T-helper 2 cell treated with Interferon-gamma antibody and Interleukin-4, amounts not matched to agents 100 ng/mL and 5 ng/mL, for 36 hours (primary cell): ENCODE data around the gene FBXW4. TPM values are rescaled to one million over a fixed set of nuclear protein-coding genes. Genes with fewer than 3 reads are reported as not detected.

Experiments
- intact Hi-C: fragments of 100-400 bp; cut with micrococcal nuclease; formaldehyde crosslinking; loops from one replicate; pipeline ENCODE4 v1.15.1; 2023
- total RNA-seq: library from RNA; stranded (reverse); gene quantifications from 2 replicates; pipeline ENCODE4 v1.2.3, GENCODE V29; 2022

The FBXW4 gene
- total RNA-seq, 1 donor from 2014 or later = 40.7 TPM

DNA sequence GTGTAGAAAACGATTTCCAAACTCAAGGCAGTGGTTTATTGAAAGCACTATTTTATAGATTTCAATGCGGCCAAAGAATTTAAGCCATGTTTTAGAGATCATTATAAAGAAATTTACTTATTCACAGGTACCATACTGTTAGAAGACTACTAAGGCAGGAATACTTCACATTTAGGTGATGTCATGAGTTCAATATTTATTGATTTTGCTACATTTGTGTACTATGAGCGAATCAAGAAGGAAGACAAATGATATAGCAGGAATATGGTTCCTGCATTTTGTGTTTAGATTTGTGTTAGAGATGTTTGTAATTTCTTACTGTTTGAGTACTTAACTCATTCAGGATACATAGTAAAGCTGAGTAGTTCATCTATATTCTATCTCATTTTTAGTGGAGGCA lies 1.7 kb upstream of the FBXW4 start:
- intact Hi-C loops = loop anchor here (10.0 kb wide), 1 partner anchor 88 kb away; the partner anchor contains the start of gene NPM3

DNA sequence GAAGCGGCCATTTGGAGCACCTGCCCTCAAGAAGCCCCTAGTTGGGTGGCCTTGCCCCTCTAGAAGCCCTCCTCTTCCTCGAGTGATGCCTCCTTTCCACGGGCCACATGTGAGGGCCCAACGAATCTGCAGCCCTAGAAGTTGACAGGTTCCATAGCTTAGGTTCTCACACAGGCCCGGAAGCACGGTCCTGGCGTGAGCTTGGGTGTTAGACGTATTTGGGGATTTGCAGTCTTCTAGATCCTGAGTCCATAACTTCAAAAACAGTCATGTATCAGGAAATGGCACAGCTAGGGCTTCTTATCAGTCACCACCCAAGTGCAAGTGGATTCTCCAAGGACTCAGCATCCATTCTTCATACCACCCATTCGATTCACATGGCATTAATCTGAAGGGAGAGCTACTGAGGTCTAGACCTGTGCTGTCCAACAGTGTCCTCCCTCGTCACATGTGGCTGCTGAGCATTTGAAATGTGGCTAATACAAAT lies 477 bp upstream of the FBXW4 start:
- intact Hi-C loops = loop anchor here (10.0 kb wide), 1 partner anchor 89 kb away; the partner anchor contains the start of gene NPM3

DNA sequence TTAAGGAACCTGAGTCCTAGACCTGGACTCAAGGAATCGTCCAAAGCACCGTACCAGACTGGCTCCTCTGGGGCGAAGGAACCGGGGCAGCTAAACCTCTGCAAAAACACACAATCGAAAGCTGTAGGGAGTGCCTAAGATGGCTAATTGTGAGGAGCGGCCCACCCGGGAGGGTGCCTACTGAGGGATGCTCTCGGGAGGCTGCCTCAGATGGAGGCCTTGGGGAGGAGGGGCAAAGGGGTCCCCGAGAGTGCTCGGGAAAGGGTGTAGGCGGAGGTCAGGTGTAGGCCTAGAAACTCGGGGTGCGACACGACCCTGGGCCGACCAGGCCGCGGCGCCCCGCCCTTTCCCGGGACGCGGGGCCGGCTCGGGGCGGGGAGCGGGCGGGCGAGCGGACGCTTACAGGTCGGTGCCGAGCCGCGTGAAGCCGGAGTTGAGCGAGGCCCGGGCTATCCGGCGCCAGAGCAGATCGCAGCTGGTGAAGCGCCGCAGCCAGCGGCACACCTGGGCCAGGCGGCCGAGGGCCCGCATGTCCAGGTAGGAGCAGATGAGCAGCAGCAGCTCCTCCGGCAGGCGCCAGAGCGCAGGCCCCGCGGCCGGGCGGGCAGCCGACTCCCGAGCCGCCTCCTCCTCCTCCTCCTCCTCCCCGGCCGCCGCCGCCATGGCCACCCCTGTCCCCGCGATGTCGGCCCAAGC lies 844 bp downstream of the FBXW4 start:
- intact Hi-C loops = loop anchor here (10.0 kb wide), 1 partner anchor 91 kb away; the partner anchor contains the start of gene NPM3

DNA sequence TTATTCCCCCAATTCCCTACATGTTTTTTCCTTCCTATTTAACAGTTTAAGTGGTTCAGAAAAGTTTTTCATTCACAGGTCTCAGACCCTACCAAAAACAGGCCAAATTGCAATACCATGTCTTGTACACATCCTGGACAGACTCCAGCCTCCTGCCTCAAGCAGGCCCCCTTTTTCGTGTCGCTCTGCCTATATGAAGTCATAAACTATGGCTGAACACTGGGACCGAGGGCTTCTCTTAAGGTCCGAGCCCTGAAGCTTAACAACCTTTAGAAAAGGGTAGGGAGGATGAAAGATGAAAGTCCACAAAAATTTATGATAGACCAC lies 1.4 kb downstream of the FBXW4 start:
- intact Hi-C loops = loop anchor here (10.0 kb wide), 1 partner anchor 91 kb away; the partner anchor contains the start of gene NPM3

DNA sequence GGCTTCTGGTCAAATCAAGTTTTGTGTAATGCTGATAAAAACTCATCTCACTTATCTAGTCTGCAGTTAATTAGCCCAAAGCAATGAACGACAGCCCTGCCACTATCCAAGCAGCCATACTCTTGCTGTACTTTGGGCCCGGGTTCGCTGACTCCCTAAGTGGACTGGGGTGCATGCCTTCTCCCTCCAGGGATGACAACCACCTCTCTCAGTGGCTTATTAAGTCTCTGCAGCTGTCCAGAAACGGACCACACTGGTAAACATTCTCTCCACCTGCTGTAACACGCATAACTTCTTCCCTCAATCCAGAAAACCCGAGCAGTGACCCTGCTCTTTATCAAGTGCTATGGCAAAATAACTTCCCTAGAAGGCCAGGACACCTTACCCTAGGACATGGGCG lies 3.9 kb downstream of the FBXW4 start:
- intact Hi-C loops = loop anchor here (10.0 kb wide), 1 partner anchor 94 kb away; the partner anchor contains the start of gene NPM3

DNA sequence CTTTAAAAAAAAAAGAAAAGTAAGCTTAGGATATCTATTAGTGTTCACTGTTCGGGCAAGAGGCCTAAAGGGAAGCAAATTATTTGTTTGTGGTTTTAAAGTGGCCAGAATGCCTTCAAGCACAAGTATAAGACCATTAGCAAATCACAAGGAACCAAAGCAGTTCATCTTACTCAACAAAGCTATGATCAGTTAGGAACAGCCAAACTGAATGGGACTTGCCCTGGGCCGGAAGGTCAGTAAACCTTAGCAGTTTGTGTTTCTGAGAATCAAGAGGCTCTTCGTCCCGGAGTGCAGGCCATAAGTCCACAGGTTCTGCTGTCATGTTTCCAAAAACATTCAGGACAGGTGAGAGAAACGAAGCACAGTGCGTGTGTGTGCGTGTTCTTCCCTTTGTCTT lies 4.5 kb downstream of the FBXW4 start:
- intact Hi-C loops = loop anchor here (10.0 kb wide), 1 partner anchor 94 kb away; the partner anchor contains the start of gene NPM3

DNA sequence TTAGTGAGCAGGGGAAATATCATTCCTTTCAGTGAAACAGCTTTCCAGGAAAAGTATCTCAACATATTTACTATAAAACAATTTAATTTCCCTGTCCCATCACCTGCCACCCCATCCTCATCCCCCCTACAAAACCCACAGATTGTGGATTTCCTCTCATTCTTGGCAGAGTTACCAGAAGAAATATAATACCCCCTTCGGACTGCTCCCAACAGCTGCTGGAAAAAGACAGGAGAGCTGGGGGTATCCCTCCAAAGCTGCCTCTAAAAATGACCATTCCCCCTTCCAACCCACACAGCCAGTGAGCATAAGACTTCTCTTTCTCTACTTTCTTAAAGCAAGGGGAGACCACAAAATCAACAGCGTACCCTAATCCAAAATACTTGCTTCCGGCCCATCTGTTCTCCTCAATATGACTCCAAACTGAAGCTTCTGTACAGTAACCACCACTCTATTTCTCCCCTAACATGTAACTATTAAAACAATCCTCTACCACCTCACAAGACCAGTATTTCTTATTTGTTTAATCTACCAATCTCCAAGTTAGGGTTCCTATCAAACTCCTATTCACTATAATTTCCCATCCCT lies 7.8 kb downstream of the FBXW4 start:
- intact Hi-C loops = no loop called here

DNA sequence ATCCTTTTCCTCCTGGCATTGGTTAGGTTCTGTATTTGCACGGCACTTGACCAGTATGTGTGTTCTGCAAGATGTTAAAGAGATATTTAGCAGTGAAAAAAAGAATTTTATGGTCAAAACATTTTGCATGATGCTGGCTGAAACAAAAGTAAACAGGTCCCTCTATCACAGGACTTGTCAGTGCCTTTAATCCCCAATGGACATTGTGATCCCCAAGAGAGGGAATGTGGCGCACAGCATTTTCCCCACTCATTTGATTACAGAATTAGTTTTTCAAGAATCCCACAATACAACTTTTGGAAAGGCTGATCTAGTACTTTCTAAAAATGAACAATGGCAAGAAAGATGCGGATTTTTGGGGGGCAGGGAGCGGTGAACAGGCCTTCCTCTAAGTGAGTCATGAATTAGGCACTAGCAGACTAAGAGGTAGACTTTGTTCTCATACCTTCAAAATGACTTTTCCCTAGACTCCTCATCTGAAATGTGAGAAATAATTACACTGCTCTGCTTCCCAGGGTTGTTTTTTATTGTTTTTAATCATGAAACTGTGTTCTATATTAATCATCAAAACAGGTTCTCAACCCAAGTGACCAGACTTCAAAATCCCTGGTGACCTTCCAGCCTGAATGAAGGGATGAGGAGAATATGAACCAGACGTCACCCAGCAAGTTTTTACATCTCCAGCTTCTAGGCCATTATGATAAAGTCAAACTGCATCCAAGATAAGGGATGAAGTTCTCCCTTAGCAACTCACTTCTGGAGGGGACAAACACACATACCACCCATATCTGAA lies 8.6 kb downstream of the FBXW4 start:
- intact Hi-C loops = no loop called here

DNA sequence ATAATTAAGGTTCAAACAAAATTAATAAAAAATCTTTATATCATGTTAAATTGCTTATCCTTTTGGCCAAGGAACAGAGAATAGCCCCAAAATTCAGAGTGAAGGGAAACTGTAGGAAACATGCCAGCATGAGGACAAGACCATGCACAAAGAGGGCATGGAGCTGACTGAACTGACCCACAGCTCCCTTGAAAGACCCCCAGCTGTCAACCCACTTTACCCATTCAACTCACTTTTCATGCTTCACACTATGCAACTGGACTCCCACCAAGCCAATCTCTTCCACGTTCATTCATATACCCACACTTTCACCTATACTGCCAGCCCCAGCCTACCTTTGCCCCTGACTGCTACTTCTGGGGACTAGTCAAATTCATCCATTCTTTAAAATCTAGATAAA lies 10.2 kb downstream of the FBXW4 start:
- intact Hi-C loops = no loop called here

DNA sequence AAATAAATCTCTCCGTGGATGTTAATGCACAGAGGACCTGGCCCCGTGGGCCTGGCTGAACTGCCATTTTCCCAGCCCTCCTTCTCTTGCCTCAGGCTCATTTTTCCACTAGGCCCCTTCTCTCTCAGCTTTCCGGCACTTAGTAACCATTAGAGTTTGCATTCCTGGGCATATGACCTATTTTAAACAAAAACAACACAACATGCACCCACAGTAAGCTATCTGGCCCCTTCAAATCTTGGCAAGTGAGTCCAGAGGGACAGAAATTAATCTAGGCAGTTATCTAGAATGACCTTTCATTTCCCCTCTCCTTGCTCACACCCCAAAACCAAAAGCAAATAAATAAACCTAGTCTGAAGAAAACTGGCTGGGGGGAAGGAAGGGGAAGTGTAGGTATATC lies 11.7 kb downstream of the FBXW4 start:
- intact Hi-C loops = no loop called here

DNA sequence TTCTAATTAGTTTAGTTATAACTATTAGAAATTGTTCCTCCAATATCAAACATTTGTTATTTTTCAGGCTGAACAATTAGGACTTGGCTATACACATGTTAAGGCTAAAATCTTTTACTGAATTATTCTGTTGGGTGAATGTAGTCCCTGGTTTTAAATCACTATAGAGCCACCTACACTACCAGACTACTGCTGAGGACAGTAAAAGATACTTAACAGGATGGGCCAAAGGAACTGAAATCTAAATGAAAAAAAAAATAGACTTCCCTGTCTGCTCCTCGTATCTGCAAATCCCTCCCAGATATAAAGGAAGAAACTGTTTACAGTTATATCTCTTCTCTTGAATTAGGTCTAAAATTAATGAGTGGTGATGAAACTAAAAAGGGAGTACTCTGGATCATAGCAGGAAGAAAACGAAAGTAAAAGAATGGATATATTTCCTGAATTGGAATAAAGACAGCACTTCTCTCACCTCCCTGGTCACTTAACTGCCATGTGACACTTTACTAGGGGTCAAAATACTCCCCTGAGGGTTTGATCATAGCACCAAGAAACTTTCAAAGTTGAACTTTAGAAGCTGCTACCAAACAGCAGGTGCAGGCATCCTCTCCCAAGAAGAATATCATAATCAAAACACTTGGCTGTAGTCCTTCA lies 12.7 kb downstream of the FBXW4 start:
- intact Hi-C loops = no loop called here

DNA sequence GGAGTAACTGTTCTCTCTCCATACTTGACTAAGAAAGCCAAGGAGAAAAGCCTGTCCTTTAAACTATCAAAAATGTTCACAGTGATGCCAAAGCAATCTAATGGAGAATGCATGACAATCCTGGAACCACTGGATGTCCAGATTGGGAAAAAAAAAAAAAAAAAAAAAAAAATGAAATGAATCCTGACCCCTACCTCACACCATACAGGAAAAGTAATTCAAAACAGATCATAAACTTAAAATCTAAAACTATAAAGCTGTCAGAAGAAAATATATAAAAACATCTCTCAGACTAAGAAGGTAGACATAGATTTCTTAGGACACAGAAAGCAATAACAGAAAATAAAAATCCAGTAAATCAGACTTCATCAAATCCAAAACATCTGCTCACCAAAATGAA lies 18.4 kb downstream of the FBXW4 start:
- intact Hi-C loops = no loop called here

DNA sequence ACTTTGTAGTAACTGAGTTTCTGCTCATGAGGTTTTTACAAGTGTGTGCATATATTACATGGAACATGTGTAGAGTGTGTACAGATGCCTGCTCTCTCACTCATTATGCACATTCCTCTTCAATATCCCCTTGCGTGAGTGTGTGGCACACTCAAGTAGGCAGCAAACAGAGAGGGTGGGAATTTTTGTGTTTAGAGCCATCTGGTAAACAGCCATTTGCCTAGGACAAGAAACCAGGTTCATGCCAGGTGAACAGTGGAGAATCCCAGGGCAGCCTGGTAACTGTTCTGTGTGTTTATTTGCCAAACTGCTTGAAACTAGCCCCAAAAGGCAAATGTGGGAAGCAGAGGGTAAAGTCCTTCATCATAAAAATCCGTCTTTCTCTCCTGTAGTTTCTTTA lies 19.9 kb downstream of the FBXW4 start:
- intact Hi-C loops = no loop called here

DNA sequence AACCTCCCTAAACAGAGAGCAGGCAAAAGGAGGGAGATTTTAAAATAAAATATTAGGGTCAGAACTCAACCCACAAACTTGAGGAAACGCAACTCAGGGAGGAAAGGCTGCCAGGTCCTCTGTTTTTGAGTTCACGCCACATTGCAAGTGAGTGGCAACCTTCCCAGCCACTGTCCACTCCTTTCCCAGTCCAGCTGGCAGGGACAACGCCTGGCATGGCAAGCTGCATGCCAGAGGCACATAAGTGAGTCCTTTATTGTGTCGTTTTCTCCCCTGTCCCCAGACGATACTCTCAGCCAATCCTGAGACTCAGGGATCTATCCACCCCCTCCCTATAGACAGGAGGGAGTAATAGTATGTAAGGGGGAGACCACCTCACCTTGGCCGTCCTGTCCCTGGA lies 22.4 kb downstream of the FBXW4 start:
- intact Hi-C loops = no loop called here

DNA sequence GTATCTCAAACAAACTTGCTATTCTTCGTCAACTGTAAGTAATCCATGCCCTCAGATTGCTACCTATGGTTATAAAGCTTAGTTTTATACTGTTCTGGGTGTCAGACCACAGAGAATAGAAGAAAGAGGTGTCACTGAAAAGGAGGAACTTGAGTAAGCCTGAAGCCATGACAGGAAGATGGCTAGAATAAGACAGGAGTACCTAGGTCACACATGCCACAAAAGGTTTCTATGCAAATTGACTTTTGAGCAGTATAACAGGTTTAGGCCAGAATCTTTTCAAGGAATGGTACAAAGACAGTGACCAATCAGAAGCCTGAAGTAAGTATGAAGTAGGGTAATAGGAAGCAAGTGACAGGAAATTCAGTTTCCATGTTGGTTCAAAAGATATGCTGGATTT lies 23.5 kb downstream of the FBXW4 start:
- intact Hi-C loops = no loop called here

DNA sequence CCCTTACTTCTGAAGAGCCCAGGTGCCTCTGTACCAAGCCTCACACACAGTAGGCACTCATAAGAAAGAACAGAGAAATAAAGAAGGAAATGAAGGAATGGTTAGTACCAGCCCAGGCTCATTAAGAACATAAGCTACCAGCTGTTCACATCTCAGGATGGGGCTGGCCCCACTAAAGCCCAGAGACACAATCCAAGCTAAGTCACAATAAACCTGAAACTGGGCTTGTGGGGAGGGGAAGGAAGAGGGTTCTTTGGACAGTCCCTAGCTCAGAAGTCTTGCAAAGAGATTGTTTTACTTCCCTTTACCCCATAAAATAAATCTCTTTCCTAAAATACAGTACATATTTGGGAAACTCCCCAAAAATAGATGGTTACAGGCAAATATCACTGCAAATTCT lies 24.3 kb downstream of the FBXW4 start:
- intact Hi-C loops = no loop called here

DNA sequence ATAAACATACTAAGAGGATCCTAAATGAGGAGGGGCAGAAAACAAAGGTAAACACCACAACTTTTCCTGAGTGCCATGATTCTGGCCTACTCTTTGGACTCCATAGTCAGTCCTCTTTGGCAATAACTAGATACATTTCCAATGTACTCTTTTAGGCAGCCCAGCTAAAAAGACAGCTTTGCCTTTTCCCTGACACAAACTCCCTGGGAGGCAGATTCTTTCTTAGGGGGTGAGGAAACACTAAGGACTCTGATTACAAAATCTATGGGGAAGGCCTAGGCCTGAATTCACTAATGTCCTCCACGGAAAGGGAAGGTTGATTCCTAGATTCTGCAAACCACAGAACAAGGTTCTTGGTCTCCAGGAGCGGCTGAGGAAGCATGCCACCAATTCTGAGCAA lies 25.8 kb downstream of the FBXW4 start:
- intact Hi-C loops = no loop called here

DNA sequence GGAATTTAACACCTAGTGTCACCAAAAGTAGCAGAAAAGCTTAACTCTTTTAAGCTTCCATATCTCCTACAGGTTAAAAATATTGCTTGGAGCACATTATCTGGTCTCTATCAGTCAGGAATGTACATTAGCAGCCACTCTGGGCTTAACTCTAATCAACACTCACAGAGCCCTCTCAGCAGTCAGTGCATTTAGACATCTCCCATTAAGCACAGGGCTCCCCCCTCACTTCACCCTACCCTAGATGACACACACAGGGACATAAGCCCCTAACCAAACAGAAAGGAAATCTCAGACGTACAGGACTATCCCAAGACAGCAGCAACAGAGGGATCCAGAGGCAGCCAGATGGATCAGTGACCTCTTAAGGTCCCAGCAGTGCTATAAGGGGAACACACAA lies 26.4 kb downstream of the FBXW4 start:
- intact Hi-C loops = no loop called here

DNA sequence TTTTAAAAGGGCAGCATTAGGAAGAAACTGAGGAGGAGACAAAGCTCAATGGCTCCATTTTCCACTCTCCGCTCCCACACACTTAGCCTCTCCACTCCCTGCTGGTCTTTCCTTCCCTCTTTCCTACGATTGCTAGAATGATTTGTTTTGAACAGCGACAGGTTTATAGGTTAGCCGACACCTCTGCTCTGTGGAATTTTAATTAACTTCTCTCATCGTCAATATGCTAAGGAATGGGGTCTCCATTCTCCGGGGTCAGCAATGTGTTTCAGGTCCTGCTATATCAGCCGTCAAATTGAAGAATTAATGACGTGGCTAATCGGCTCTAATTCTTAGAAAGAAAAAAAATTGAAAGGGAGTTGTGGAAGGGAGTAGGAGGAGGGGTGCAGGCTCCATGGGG lies 28.9 kb downstream of the FBXW4 start:
- intact Hi-C loops = no loop called here

DNA sequence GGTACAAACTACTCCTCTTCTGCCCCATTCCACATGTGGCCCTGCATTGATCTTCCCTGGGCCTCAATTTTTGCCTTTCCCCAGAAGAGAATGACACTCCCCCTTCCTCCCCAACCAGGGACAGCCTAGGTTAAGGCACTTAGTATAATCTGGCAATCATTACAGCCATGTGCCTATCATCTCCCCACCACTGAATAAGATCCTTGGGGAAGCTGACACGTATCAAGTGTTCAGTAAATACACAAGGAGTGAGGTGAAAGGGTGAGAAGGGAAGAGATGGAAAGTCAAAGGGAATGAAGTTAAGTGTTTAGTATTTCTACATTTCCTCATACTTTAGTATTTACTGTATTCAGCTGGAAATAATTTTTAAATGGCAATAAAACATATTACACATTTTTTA lies 31.9 kb downstream of the FBXW4 start:
- intact Hi-C loops = no loop called here

DNA sequence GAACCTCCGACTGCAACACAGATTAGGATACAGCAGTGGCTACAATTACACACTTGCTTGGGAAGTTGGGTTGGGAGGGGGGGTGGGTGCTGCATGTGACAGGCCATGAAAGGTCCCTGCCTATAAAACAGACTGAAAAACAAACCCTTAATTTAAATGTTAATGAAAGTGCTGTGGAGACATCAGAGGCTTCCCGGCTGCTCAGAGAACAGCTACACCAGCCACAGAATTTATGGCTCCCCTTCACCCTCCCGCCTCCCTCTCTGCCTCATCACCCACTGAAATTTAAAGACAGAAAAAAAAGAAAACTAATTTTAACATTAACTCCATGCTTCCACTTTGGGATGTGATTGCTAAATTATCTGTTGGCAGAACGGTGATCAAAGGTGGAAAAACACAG lies 34.7 kb downstream of the FBXW4 start:
- intact Hi-C loops = no loop called here

DNA sequence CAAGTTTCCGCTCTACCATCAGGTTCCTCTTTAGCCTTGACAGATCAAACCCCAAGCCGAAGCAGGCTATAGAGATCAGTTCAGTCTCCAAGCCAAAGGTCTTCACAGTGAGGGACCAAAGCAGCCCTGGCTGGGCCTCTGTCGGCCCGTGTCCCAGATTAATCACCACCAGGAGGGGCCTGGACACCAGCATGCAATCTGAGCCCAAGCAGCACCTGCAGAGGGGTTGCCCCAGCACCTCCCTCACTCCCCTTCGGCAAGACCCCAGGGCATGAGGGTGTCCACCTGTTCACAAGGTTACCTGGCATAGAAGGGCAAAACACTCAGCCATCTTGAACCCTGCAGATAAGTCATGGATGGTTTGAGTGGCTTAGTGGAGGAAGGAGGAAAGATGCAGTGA lies 36.0 kb downstream of the FBXW4 start:
- intact Hi-C loops = no loop called here
